ENCODE data around the gene FOXRED2. TPM values are rescaled to one million over a fixed set of nuclear protein-coding genes. Genes with fewer than 3 reads are reported as not detected.

FOXRED2 gene
- polyA plus RNA-seq, 1 of the 3 experiments (the other 2 are of a cell fraction) = 7.9 TPM

DNA sequence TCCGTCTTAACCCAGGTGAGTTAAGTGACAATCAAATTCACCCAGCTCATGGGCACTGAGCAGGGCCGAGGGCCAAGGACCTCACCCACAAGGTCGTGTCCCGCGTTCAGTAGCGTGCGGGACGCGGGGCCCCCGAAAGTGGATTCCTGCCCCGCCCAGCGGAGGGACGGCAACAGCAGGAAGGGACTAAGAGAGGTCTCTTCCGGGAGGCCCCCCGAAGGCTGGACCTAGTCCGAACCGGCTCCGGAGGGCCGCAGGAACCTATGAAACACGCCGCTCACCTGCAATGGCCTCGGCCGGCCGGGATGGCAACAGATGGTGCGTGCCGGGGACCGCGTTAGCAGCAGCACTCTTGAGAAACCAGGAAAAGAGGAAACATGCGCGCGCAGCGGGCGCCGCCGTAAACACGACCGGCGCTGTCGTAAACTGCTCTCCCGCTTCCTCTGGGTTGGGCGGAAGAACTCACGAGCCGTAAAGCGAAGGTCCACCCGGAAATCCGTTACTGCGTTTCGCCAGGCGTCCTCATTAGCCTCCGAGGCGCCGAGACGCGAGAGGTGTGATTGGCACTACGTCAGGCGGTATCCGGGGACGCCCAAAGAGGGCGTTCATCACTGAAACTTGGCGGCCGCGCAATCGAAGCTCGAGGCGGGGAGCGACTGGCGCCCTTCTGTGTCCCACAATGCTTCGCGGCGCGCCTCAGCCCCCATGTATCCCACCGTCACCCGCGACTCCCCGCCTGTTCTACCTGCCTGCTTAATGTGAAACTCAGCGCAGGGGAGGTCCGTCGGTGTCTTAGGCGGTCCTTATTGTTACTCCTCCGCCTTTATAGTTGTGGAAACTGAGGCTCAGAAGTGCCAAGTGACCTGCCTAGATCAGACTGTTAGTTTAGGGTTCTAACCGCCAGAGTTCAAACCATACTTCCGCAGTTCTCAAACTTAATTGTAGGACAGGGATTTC is 22.2 kb upstream of the FOXRED2 start, which contains the start of gene EIF3D:
Gene EIF3D, minus strand, starts transcription at position 372 of the 957 bp plus-strand sequence. CDS start 3,045 bp downstream, outside the sequence.
- peak within 1 kb of the TSS; percentile 92 for H3K4me2 ChIP-seq
- no peaks in the 10 kb centered on the region for H3K9me3 ChIP-seq
- H3K9ac ChIP-seq = peak within 1 kb of the TSS; percentile 91
- peak within 1 kb of the TSS; percentile 83 to 90 for H3K27ac ChIP-seq (ENCODE audit: low read depth in 2 of 2, low read length in 1 of 2)
- H3K36me3 ChIP-seq (replicated peaks in 1 of 2; ENCODE audit: control insufficient read depth in 1 of 2, insufficient read depth in 2 of 2, low read length in 1 of 2) = peaks cover 27 to 35% of the 10 kb centered on the region in 2 experiments
- peaks cover 18% of the 10 kb centered on the region; the same call in 1 of the 2 replicates for H4K20me1 ChIP-seq (ENCODE audit: insufficient read depth)
- no peaks in the 10 kb centered on the region for H3K9me2 ChIP-seq
- H2AFZ ChIP-seq (ENCODE audit: low read depth) = peak within 1 kb of the TSS; percentile 97
- POLR2A ChIA-PET = interaction anchor here (0.6 to 1.5 kb wide), 7 partner anchors 10 to 284 kb away, joined by 3 to 6 read pairs (median 3); partner anchors contain the start of genes FOXRED2 and IFT27
- no peaks in the 10 kb centered on the region for H3K27me3 ChIP-seq (ENCODE audit: insufficient read depth)
- H3F3A ChIP-seq (replicated peaks; ENCODE audit: insufficient read depth) = peaks cover 12% of the 10 kb centered on the region
- WGBS (ENCODE audit: low lambda C conversion rate) = 0% methylated on average over 9 of the region's 82 CpGs
- DNase-seq = peak; percentile 91
- H3K79me2 ChIP-seq (ENCODE audit: insufficient read depth) = peaks cover 42% of the 10 kb centered on the region
- CTCF ChIA-PET = interaction anchor here (0.9 to 2.4 kb wide), 6 partner anchors 14 to 449 kb away, joined by 3 to 11 read pairs (median 4); partner anchors contain the start of gene CACNG2
- H3K4me3 ChIP-seq (ENCODE audit: low read depth in 2 of 2, low read length in 1 of 2) = peak within 1 kb of the TSS; percentile 76 to 82
- TF ChIP-seq, protein P1, sequence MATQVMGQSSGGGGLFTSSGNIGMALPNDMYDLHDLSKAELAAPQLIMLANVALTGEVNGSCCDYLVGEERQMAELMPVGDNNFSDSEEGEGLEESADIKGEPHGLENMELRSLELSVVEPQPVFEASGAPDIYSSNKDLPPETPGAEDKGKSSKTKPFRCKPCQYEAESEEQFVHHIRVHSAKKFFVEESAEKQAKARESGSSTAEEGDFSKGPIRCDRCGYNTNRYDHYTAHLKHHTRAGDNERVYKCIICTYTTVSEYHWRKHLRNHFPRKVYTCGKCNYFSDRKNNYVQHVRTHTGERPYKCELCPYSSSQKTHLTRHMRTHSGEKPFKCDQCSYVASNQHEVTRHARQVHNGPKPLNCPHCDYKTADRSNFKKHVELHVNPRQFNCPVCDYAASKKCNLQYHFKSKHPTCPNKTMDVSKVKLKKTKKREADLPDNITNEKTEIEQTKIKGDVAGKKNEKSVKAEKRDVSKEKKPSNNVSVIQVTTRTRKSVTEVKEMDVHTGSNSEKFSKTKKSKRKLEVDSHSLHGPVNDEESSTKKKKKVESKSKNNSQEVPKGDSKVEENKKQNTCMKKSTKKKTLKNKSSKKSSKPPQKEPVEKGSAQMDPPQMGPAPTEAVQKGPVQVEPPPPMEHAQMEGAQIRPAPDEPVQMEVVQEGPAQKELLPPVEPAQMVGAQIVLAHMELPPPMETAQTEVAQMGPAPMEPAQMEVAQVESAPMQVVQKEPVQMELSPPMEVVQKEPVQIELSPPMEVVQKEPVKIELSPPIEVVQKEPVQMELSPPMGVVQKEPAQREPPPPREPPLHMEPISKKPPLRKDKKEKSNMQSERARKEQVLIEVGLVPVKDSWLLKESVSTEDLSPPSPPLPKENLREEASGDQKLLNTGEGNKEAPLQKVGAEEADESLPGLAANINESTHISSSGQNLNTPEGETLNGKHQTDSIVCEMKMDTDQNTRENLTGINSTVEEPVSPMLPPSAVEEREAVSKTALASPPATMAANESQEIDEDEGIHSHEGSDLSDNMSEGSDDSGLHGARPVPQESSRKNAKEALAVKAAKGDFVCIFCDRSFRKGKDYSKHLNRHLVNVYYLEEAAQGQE (IDR thresholded peaks at IDR 0.05; ENCODE audit: low read depth, low read length) = no peak
- TF ChIP-seq, protein P2, sequence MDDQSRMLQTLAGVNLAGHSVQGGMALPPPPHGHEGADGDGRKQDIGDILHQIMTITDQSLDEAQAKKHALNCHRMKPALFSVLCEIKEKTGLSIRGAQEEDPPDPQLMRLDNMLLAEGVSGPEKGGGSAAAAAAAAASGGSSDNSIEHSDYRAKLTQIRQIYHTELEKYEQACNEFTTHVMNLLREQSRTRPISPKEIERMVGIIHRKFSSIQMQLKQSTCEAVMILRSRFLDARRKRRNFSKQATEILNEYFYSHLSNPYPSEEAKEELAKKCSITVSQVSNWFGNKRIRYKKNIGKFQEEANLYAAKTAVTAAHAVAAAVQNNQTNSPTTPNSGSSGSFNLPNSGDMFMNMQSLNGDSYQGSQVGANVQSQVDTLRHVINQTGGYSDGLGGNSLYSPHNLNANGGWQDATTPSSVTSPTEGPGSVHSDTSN (IDR thresholded peaks at IDR 0.05) = peak; percentile 79
- TF ChIP-seq GABPA (IDR thresholded peaks at IDR 0.05; ENCODE audit: low read depth) = peak; percentile 93
- peak; percentile 38; the same call in 1 of the 2 replicates for TF ChIP-seq SIN3A (IDR thresholded peaks at IDR 0.05; ENCODE audit: borderline replicate concordance, low read depth, low read length)
- peak; percentile 68 for TF ChIP-seq POLR2AphosphoS5 (IDR thresholded peaks at IDR 0.05; ENCODE audit: low read depth, low read length)
- 0 out of 2 replicates have a peak, but pooled peaks have one; percentile 30 for TF ChIP-seq FOXJ3 (CRISPR knock-in tag; IDR thresholded peaks at IDR 0.05)
- no peak for TF ChIP-seq RXRA (IDR thresholded peaks at IDR 0.05; ENCODE audit: borderline replicate concordance, low read depth)
- peak; percentile 10; the same call in 1 of the 2 replicates for TF ChIP-seq NFIC (IDR thresholded peaks at IDR 0.05; ENCODE audit: borderline replicate concordance)
- TF ChIP-seq, protein P3, sequence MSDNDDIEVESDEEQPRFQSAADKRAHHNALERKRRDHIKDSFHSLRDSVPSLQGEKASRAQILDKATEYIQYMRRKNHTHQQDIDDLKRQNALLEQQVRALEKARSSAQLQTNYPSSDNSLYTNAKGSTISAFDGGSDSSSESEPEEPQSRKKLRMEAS (IDR thresholded peaks at IDR 0.05; ENCODE audit: low read depth) = peak; percentile 84
- TF ChIP-seq MXI1 (IDR thresholded peaks at IDR 0.05; ENCODE audit: low read depth, low read length) = peak; percentile 88; the same call in 1 of the 2 replicates
- TF ChIP-seq, protein P4, sequence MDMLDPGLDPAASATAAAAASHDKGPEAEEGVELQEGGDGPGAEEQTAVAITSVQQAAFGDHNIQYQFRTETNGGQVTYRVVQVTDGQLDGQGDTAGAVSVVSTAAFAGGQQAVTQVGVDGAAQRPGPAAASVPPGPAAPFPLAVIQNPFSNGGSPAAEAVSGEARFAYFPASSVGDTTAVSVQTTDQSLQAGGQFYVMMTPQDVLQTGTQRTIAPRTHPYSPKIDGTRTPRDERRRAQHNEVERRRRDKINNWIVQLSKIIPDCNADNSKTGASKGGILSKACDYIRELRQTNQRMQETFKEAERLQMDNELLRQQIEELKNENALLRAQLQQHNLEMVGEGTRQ (IDR thresholded peaks at IDR 0.05; ENCODE audit: borderline replicate concordance, low read depth, low read length) = no peak
- TF ChIP-seq ELF1 (IDR thresholded peaks at IDR 0.05) = peak; percentile 99
- peak; percentile 92 for TF ChIP-seq CHD2 (IDR thresholded peaks at IDR 0.05; ENCODE audit: low read length, partially characterized antibody)
- TF ChIP-seq TAF1 (IDR thresholded peaks at IDR 0.05; ENCODE audit: borderline replicate concordance, low read depth, low read length) = peak; percentile 89
- peak; percentile 65 for TF ChIP-seq NRF1 (IDR thresholded peaks at IDR 0.05; ENCODE audit: low read depth, low read length)
- TF ChIP-seq, protein P5, sequence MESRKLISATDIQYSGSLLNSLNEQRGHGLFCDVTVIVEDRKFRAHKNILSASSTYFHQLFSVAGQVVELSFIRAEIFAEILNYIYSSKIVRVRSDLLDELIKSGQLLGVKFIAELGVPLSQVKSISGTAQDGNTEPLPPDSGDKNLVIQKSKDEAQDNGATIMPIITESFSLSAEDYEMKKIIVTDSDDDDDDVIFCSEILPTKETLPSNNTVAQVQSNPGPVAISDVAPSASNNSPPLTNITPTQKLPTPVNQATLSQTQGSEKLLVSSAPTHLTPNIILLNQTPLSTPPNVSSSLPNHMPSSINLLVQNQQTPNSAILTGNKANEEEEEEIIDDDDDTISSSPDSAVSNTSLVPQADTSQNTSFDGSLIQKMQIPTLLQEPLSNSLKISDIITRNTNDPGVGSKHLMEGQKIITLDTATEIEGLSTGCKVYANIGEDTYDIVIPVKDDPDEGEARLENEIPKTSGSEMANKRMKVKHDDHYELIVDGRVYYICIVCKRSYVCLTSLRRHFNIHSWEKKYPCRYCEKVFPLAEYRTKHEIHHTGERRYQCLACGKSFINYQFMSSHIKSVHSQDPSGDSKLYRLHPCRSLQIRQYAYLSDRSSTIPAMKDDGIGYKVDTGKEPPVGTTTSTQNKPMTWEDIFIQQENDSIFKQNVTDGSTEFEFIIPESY (IDR thresholded peaks at IDR 0.05; ENCODE audit: borderline replicate concordance, low read depth) = peak; percentile 64
- no peak for TF ChIP-seq EP300 (IDR thresholded peaks at IDR 0.05; ENCODE audit: borderline replicate concordance in 1 of 2, low read depth in 1 of 2, low read length in 1 of 2)
- peak; percentile 72; the same call in 1 of the 2 replicates for TF ChIP-seq YY1 (IDR thresholded peaks at IDR 0.05; ENCODE audit: low read depth)
- H3K4me1 ChIP-seq (ENCODE audit: control insufficient read depth in 1 of 2, insufficient read depth in 2 of 2, low read depth in 1 of 2, low read length in 1 of 2) = peaks cover 3 to 6% of the 10 kb centered on the region in 2 experiments; a peak in 1 of 4 replicates

All from SK-N-SH (cell line).